ENCODE measurements around the gene ATP8B2. TPM values are rescaled to one million over a fixed set of nuclear protein-coding genes. Genes with fewer than 3 reads are reported as not detected.
A peak's percentile ranks its signal among the peaks of the same experiment; 100 is the strongest.
"Not testable (repeated sequence)": the region's sequence is repeated elsewhere in the genome, so short reads cannot be mapped to it uniquely, and the experiment has no call there.

Gene ATP8B2
- total and polyA plus RNA-seq, 4 donors, result 10.3 to 45.1 (median 32.6) TPM

DNA sequence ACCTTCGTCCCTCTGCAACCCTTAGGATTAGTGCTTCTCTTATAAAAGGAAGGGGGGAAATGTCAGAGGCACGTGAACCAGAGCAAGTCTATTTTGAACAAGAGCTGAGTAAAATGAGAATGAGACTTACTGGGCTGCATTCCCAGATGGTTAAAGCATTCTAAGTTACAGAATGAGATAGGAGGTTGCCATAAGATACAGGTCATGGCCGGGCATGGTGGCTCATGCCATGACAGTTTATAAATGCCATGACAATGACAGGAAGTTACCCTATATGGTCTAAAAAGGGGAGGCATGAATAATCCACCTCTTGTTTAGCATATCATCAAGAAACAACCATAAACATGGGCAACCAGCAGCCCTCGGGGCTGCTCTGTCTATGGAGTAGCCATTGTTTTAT, 6.9 kb upstream of the ATP8B2 start:
- no peak overlapping the region for H3K27ac ChIP-seq (ENCODE audit: low read depth in 1 of 2, low read length in 1 of 2)
- no peak overlapping the region for H3K4me3 ChIP-seq
- H3K36me3 ChIP-seq (ENCODE audit: control insufficient read depth in 4 of 4, insufficient read depth in 4 of 4, low read length in 4 of 4), result no peaks in the 10 kb centered on the region
- H3K9me3 ChIP-seq (ENCODE audit: control insufficient read depth in 4 of 4, insufficient read depth in 3 of 4, low read length in 3 of 4), result no peaks in the 10 kb centered on the region
- no peak for DNase-seq
- TF ChIP-seq CTCF (IDR thresholded peaks at IDR 0.05; ENCODE audit: control extremely low read depth, extremely low read depth), result no peak
- no peak for ATAC-seq (ENCODE audit: insufficient read depth, low FRiP score)
- H3K4me1 ChIP-seq (ENCODE audit: control insufficient read depth in 5 of 5, insufficient read depth in 5 of 5, low read length in 5 of 5), result no peaks in the 10 kb centered on the region
- H3K9ac ChIP-seq (ENCODE audit: insufficient read depth in 1 of 2, low read length in 2 of 2), result no peak overlapping the region
- WGBS, 2 donors, result 78 to 85% methylated on average over 4 of the region's 4 CpGs
- no peaks in the 10 kb centered on the region for H3K27me3 ChIP-seq (ENCODE audit: control insufficient read depth in 3 of 3, insufficient read depth in 3 of 3, low read length in 2 of 3)

- H3K4me3 ChIP-seq, result no peak within 1 kb of the TSS
- WGBS, 2 donors, result 27 to 36% methylated on average over 9 of the region's 9 CpGs
- no peaks in the 10 kb centered on the region for H3K9me3 ChIP-seq (ENCODE audit: control insufficient read depth in 4 of 4, insufficient read depth in 3 of 4, low read length in 3 of 4)
- ATAC-seq (ENCODE audit: insufficient read depth, low FRiP score) (no peak), DNase-seq (peak in 1 of 3 donors; percentile 41)
- H3K27me3 ChIP-seq (ENCODE audit: control insufficient read depth in 3 of 3, insufficient read depth in 3 of 3, low read length in 2 of 3), result no peaks in the 10 kb centered on the region
- TF ChIP-seq CTCF (IDR thresholded peaks at IDR 0.05; ENCODE audit: control extremely low read depth, extremely low read depth), result no peak
- H3K9ac ChIP-seq (ENCODE audit: insufficient read depth in 1 of 2, low read length in 2 of 2), result no peak within 1 kb of the TSS
- H3K36me3 ChIP-seq (ENCODE audit: control insufficient read depth in 4 of 4, insufficient read depth in 4 of 4, low read length in 4 of 4), result no peaks in the 10 kb centered on the region
- no peak within 1 kb of the TSS for H3K27ac ChIP-seq (ENCODE audit: low read depth in 1 of 2, low read length in 1 of 2)
- peaks cover 0 to 6% (median 0%) of the 10 kb centered on the region in 5 donors for H3K4me1 ChIP-seq (ENCODE audit: control insufficient read depth in 5 of 5, insufficient read depth in 5 of 5, low read length in 5 of 5)
These were observed 4.3 kb upstream of the ATP8B2 start, which contains the start of gene AQP10 for GRCh38 chr1:154320882-154321608. TSS of gene AQP10 (plus strand) at chr1:154321093. CDS start at chr1:154321156, 63 bp downstream.

- H3K4me3 ChIP-seq; H3K27ac ChIP-seq (ENCODE audit: low read depth in 1 of 2, low read length in 1 of 2); H3K9ac ChIP-seq (ENCODE audit: insufficient read depth in 1 of 2, low read length in 2 of 2); H3K27me3 ChIP-seq (ENCODE audit: control insufficient read depth in 3 of 3, insufficient read depth in 3 of 3, low read length in 2 of 3); H3K36me3 ChIP-seq (ENCODE audit: control insufficient read depth in 4 of 4, insufficient read depth in 4 of 4, low read length in 4 of 4); ATAC-seq (ENCODE audit: insufficient read depth, low FRiP score); H3K9me3 ChIP-seq (ENCODE audit: control insufficient read depth in 4 of 4, insufficient read depth in 3 of 4, low read length in 3 of 4); DNase-seq: not testable (repeated sequence)
- peaks cover 0 to 11% (median 3%) of the 10 kb centered on the region in 5 donors for H3K4me1 ChIP-seq (ENCODE audit: control insufficient read depth in 5 of 5, insufficient read depth in 5 of 5, low read length in 5 of 5)
These were observed 3.8 kb upstream of the ATP8B2 start for GRCh38 chr1:154321609-154321934.

- no peak overlapping the region for H3K27ac ChIP-seq (ENCODE audit: low read depth in 1 of 2, low read length in 1 of 2)
- no peak for DNase-seq
- no peaks in the 10 kb centered on the region for H3K9me3 ChIP-seq (ENCODE audit: control insufficient read depth in 4 of 4, insufficient read depth in 3 of 4, low read length in 3 of 4)
- 91 to 93% methylated on average over 7 of the region's 7 CpGs for whole genome bisulfite sequencing, 2 donors
- no peak for TF ChIP-seq CTCF (IDR thresholded peaks at IDR 0.05; ENCODE audit: control extremely low read depth, extremely low read depth)
- no peak overlapping the region for H3K4me3 ChIP-seq
- no peaks in the 10 kb centered on the region for H3K27me3 ChIP-seq (ENCODE audit: control insufficient read depth in 3 of 3, insufficient read depth in 3 of 3, low read length in 2 of 3)
- ATAC-seq (ENCODE audit: insufficient read depth, low FRiP score), result no peak
- no peaks in the 10 kb centered on the region for H3K36me3 ChIP-seq (ENCODE audit: control insufficient read depth in 4 of 4, insufficient read depth in 4 of 4, low read length in 4 of 4)
- peaks cover 8 to 26% (median 18%) of the 10 kb centered on the region in 5 donors for H3K4me1 ChIP-seq (ENCODE audit: control insufficient read depth in 5 of 5, insufficient read depth in 5 of 5, low read length in 5 of 5)
- no peak overlapping the region for H3K9ac ChIP-seq (ENCODE audit: insufficient read depth in 1 of 2, low read length in 2 of 2)
These were observed 1.8 kb upstream of the ATP8B2 start for GRCh38 chr1:154323493-154323892.
